Testis (tissue), 3 donors: ENCODE results near the gene MYDGF. TPM values are rescaled to one million over a fixed set of nuclear protein-coding genes. Genes with fewer than 3 reads are reported as not detected.

Experiments used
- DNase-seq: peaks from one replicate; pipeline ENCODE4 v3.0.0-alpha.2; 2019
- H3K27ac ChIP-seq, 2 donors: fragments of 200-600 bp; sonication (generic); one replicate each; pipeline ENCODE4 v1.5.1; 2019
- H3K27me3 ChIP-seq: fragments of 200-600 bp; sonication (generic); one replicate; pipeline ENCODE4 v1.5.1; 2019
- H3K36me3 ChIP-seq: fragments of 200-600 bp; sonication (generic); one replicate; pipeline ENCODE4 v1.5.1; 2017; ENCODE audit warnings: low read depth; ENCODE audit errors: missing control alignments
- H3K4me1 ChIP-seq: fragments of 200-600 bp; sonication (generic); one replicate; pipeline ENCODE4 v1.5.1; 2019
- H3K4me3 ChIP-seq, 2 donors: fragments of 200-600 bp; sonication (generic); one replicate each; pipeline ENCODE4 v1.5.1; 2017 to 2019
- H3K9me3 ChIP-seq: fragments of 200-600 bp; sonication (generic); one replicate; pipeline ENCODE4 v1.5.1; 2017
- POLR2A ChIP-seq: fragments of 450-650 bp; IDR thresholded peaks from one replicate; pipeline ENCODE4 v1.6.1; 2017; ENCODE audit warnings: antibody characterized with exemption, mild to moderate bottlenecking, moderate library complexity
- WGBS, 2 donors: methylation state at CpG; one replicate each; pipeline ENCODE4 v1.1.5; 2018; 5-methylcytosine and 5-hydroxymethylcytosine counted together
- intact Hi-C: fragments of 100-400 bp; cut with DNase I; formaldehyde crosslinking; loops from one replicate; pipeline ENCODE4 v1.15.1; 2023; ENCODE audit warnings: low total_unique reads
- polyA plus RNA-seq: library from polyadenylated mRNA; stranded (reverse); fragments of 350-450 nt; fragmentation: Illumina TruSeq; extraction: RNeasy Lipid Tissue Mini Kit (QIAGEN cat#74804); gene quantifications from one replicate; pipeline ENCODE4 v1.2.3, GENCODE V29; 2014; ENCODE audit warnings: low read depth, low replicate concordance; ENCODE audit not compliant: insufficient read depth
- total RNA-seq, 2 donors: library from RNA; depleted of rRNA; stranded (reverse); fragments of >200 nt; gene quantifications; one replicate each; pipeline ENCODE4 v1.2.3, GENCODE V29; 2016
- TF ChIP-seq, protein P1 (sequence below), 3 experiments: fragments of 450-650 bp in 2 of 3; fragments of 200-600 bp in 1 of 3; sonication (generic) in 1 of 3; IDR thresholded peaks; one replicate each; pipeline ENCODE4 v1.5.1; 2016 to 2019; ENCODE audit warnings: antibody characterized with exemption in 3 of 3, mild to moderate bottlenecking in 2 of 3, moderate library complexity in 1 of 3

MYDGF gene
- total and polyA plus RNA-seq, 3 donors from 2014 or later: 51.6 to 87.0 (median 61.4) TPM

DNA sequence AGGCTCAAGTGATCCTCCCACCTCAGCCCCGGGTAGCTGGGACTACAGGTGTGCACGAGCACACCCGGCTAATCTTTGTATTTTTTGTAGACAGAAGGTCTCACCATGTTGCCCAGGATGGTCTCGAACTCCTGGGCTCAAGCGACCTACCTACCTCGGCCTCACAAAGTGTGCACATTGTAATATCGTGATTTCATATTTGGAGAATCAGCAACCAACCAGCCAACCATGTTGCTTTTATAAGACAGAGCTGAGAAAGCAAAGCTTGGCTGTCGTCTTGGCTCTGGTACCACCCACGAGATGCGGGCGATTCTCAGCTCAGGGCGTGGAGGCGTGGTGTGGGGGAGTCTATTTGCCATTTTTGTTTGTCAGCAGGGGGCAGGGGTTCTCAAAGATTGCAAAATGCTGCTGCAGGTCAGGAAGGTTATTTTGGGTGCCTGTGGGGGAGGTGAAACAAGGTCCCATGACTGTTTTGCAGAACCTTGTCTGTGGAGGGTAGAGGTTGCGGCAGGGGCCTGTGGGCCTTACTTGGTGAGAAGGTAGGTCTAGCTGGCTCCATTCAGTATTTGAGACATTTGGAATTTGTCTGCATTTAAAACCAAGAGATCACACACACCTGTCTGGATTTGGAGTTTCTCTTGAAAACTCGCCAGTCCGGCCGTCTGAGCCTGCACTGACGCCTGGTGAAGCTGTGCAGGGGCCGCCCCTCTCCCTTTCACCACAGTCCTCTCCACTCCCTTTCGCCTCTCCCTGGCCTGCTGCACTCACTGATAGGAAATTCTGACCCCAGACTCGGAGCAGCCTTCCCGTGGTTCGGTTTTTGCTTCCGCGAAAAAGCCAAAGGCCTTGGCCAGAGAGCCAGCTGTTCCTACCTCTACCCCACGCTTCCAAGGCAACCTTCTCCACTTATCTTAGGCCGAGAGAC is 15.4 kb downstream of the MYDGF start:
- H3K27ac ChIP-seq: no peak overlapping the region
- intact Hi-C loops: no loop called here
- no peak for DNase-seq
- H3K36me3 ChIP-seq: no peaks in the 10 kb centered on the region
- 73 to 86% methylated on average over 27 of the region's 27 CpGs for WGBS, 2 donors
- H3K27me3 ChIP-seq: no peaks in the 10 kb centered on the region
- no peak overlapping the region for H3K4me3 ChIP-seq
- no peaks in the 10 kb centered on the region for H3K4me1 ChIP-seq
- no peak for TF ChIP-seq POLR2A
- TF ChIP-seq, protein P1, sequence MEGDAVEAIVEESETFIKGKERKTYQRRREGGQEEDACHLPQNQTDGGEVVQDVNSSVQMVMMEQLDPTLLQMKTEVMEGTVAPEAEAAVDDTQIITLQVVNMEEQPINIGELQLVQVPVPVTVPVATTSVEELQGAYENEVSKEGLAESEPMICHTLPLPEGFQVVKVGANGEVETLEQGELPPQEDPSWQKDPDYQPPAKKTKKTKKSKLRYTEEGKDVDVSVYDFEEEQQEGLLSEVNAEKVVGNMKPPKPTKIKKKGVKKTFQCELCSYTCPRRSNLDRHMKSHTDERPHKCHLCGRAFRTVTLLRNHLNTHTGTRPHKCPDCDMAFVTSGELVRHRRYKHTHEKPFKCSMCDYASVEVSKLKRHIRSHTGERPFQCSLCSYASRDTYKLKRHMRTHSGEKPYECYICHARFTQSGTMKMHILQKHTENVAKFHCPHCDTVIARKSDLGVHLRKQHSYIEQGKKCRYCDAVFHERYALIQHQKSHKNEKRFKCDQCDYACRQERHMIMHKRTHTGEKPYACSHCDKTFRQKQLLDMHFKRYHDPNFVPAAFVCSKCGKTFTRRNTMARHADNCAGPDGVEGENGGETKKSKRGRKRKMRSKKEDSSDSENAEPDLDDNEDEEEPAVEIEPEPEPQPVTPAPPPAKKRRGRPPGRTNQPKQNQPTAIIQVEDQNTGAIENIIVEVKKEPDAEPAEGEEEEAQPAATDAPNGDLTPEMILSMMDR (IDR thresholded peaks at IDR 0.05): no peak
- H3K9me3 ChIP-seq: no peaks in the 10 kb centered on the region

DNA sequence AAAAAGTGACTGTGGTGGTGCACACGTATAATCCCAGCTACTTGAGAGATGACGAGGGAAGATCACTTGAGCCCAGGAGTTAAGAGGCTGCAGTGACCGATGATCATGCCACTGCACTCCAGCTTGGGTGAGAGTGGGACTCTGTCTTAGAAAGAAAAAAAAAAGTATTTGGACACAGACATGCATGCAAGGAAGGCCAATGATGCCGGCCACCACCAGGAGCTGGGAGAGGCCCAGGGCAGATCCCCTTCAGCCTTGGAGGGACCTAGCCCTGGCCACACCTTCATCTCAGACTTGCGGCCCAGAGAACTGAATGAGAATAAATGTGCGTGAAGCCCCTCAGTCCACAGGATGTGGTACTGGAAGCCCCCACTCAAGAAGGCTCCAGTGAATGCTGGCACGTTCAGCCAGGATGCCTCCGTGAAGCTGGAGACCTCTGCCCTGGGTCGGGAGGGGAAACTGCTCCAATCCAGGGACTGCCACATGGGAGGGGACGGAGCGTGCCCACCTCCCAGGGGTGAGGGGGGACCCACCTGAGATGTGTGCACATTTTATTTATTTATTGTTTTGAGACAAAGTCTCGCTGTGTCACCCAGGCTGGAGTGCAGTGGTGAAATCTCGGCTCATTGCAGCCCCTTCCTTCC is 16.2 kb downstream of the MYDGF start:
- Histone ChIP-seq H3K4me3 (no peak overlapping the region), H3K36me3 (no peaks in the 10 kb centered on the region), H3K27ac (no peak overlapping the region), H3K4me1 (no peaks in the 10 kb centered on the region), H3K9me3 (no peaks in the 10 kb centered on the region), H3K27me3 (no peaks in the 10 kb centered on the region)
- DNase-seq: no peak
- WGBS, 2 donors: 80 to 88% methylated on average over 11 to 13 of the region's 13 CpGs
- no peak for TF ChIP-seq POLR2A
- TF ChIP-seq, protein P1 (IDR thresholded peaks at IDR 0.05): no peak
- intact Hi-C loops: no loop called here

DNA sequence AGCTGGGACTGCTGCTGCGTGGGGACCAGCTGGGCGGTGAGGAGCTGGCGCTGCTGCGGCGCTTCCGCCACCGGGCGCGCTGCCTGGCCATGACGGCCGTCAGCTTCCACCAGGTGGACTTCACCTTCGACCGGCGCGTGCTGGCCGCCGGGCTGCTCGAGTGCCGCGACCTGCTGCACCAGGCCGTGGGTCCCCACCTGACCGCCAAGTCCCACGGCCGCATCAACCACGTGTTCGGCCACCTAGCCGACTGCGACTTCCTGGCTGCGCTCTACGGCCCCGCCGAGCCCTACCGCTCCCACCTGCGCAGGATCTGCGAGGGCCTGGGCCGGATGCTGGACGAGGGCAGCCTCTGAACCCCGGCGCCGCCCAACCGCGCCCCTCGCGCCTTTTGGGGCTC is 18.1 kb downstream of the MYDGF start:
- peaks cover 6% of the 10 kb centered on the region for H3K4me1 ChIP-seq
- H3K9me3 ChIP-seq: no peaks in the 10 kb centered on the region
- H3K36me3 ChIP-seq: no peaks in the 10 kb centered on the region
- H3K27me3 ChIP-seq: no peaks in the 10 kb centered on the region
- intact Hi-C loops: no loop called here
- DNase-seq: no peak
- no peak overlapping the region for H3K27ac ChIP-seq
- TF ChIP-seq POLR2A: no peak
- TF ChIP-seq, protein P1 (IDR thresholded peaks at IDR 0.05): no peak
- WGBS, 2 donors: 64 to 81% methylated on average over 41 to 44 of the region's 44 CpGs
- H3K4me3 ChIP-seq: peak overlapping the region in 1 of 2 donors; percentile 20

DNA sequence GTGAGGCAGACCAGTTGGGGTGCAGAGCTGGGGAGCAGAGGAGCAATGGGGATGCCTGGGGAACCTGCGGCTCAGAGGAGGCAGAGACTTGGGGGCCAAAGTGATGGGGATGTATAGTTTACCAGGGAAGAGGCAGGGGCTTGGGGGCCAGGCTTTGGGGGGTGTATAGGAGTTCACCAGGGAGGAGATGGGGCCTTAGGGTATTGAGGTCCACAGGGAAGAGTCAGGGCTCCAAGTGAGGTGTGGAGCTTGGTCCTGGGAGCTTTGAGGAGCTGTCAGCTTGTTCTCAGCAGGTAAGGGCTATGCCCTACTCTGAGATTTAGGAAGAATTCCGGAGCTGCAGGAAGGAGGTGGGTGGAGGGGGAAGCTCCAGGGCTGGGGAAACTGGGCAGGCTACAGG is 20.0 kb downstream of the MYDGF start:
- WGBS, 2 donors: 74% methylated on average over 2 of the region's 2 CpGs
- no peaks in the 10 kb centered on the region for H3K27me3 ChIP-seq
- H3K27ac ChIP-seq: no peak overlapping the region
- DNase-seq: no peak
- peaks cover 6% of the 10 kb centered on the region for H3K4me1 ChIP-seq
- H3K9me3 ChIP-seq: no peaks in the 10 kb centered on the region
- H3K4me3 ChIP-seq: no peak overlapping the region
- intact Hi-C loops: no loop called here
- no peaks in the 10 kb centered on the region for H3K36me3 ChIP-seq
- TF ChIP-seq, protein P1 (IDR thresholded peaks at IDR 0.05): no peak
- TF ChIP-seq POLR2A: no peak
